Smooth muscle cell (in vitro differentiated cells): ENCODE results near the gene TBCD. TPM values are rescaled to one million over a fixed set of nuclear protein-coding genes. Genes with fewer than 3 reads are reported as not detected.

ENCODE experiments used
- DNase-seq: peaks from one replicate; lab custom pipeline; 2025; ENCODE audit not compliant: unreplicated experiment; lab: John Stamatoyannopoulos, UW
- H2AFZ ChIP-seq: fragments of 200-600 bp; sonication (generic); 2 replicates; pipeline ENCODE4 v1.6.0; 2016; ENCODE audit warnings: antibody characterized with exemption, low read depth, mild to moderate bottlenecking
- H3F3A ChIP-seq: fragments of 200-600 bp; sonication (generic); 2 replicates; pipeline ENCODE4 v1.6.0; 2017; ENCODE audit warnings: antibody characterized with exemption, low read depth
- H3K27ac ChIP-seq: fragments of 200-600 bp; sonication (generic); 2 replicates; pipeline ENCODE4 v1.5.1; 2016; ENCODE audit warnings: low read depth, mild to moderate bottlenecking
- H3K27me3 ChIP-seq: fragments of 200-600 bp; sonication (generic); 2 replicates; pipeline ENCODE4 v1.6.1; 2016; ENCODE audit warnings: low read depth, mild to moderate bottlenecking
- H3K36me3 ChIP-seq: fragments of 200-600 bp; sonication (generic); 2 replicates; pipeline ENCODE4 v1.5.1; 2016; ENCODE audit warnings: low read depth
- H3K4me1 ChIP-seq: fragments of 200-600 bp; sonication (generic); 2 replicates; pipeline ENCODE4 v1.5.1; 2016; ENCODE audit warnings: low read depth
- H3K4me2 ChIP-seq: fragments of 200-600 bp; sonication (generic); 2 replicates; pipeline ENCODE4 v1.6.0; 2016; ENCODE audit warnings: mild to moderate bottlenecking
- H3K4me3 ChIP-seq: fragments of 200-600 bp; sonication (generic); 2 replicates; pipeline ENCODE4 v1.5.1; 2016; ENCODE audit warnings: mild to moderate bottlenecking
- H3K79me2 ChIP-seq: fragments of 200-600 bp; sonication (generic); 2 replicates; pipeline ENCODE4 v1.6.0; 2016; ENCODE audit warnings: low read depth, mild to moderate bottlenecking
- H3K9ac ChIP-seq: fragments of 200-600 bp; sonication (generic); 2 replicates; pipeline ENCODE4 v1.6.0; 2016; ENCODE audit warnings: low read depth
- H3K9me3 ChIP-seq: fragments of 200-600 bp; sonication (generic); replicated peaks from 2 replicates; pipeline ENCODE4 v1.5.1; 2016; ENCODE audit warnings: low read depth
- H4K20me1 ChIP-seq: fragments of 200-600 bp; sonication (generic); 2 replicates; pipeline ENCODE4 v1.6.0; 2016; ENCODE audit warnings: low read depth
- CTCF ChIP-seq: fragments of 200-600 bp; sonication (generic); IDR thresholded peaks from 2 replicates; pipeline ENCODE4 v1.5.1; 2017; ENCODE audit warnings: borderline replicate concordance, mild to moderate bottlenecking, antibody characterized with exemption; ENCODE audit not compliant: insufficient read depth, poor library complexity, severe bottlenecking
- WGBS: methylation state at CpG from one replicate; pipeline ENCODE4 v1.1.7; 2016; ENCODE audit warnings: low lambda C conversion rate; 5-methylcytosine and 5-hydroxymethylcytosine counted together
- polyA plus RNA-seq: library from polyadenylated mRNA; unstranded; fragments of >200 nt; fragmentation: Nextera tagmentation; extraction: Ambion mirVana; gene quantifications from 2 replicates; pipeline ENCODE4 v1.2.1, GENCODE V29; 2016
- total RNA-seq: library from RNA; depleted of rRNA; stranded (reverse); fragments of >200 nt; gene quantifications from 2 replicates; pipeline ENCODE4 v1.2.3, GENCODE V29; 2014

The TBCD gene
- total and polyA plus RNA-seq, 2 experiments from 2014 or later: 29.1 to 38.8 TPM

DNA sequence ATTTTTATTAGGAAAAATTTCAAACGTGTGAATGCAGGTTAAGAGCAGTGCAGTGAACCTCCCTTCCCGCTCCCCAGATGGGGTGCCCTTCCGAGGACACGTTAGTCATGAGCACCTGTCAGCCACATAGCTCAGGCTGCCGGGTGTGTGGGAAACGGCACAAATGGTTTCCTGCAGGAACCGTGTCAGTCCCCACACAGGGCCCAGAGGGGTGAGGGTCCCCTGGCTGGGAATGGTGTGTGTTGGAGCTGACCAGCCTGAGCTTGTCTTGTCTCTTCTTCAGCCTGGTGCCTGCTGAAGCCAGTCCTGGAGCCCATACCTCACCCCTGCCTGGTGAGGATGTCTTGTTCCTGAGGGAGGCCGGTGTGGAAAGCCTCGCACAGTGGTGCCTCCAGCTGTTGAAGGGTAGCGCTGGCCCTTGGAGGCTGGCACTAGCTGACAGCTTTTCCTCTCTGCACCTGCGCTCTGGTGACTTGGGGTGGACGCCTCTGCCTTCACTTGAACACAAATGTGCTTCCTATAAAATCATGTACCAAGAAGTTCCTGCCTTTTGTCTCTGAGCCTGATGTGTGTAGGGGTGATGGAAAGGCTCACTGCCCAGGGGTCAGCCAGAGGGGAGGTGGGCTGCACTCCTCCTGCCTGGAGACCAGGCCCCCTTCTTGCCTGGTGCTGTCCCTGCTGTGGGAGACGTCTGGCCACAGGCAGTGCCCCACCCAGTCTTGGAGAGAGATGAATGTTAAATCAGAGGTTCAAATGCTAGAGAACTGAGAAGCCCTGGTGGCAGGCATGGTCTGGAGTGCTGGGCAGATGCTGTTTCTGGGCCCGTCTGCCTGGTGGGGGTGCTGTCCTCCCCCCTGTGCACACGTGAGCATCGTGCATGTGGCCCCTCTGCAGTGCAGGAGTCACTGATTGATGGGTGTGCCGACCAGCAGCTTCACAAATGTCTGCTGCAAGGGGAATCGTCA, 190.6 kb downstream of the TBCD start:
- Histone ChIP-seq H4K20me1 (no peaks in the 10 kb centered on the region), H3F3A (no peaks in the 10 kb centered on the region), H3K9me3 (peaks cover 25% of the 10 kb centered on the region), H3K9ac (no peak overlapping the region), H3K79me2 (no peaks in the 10 kb centered on the region), H2AFZ (no peak overlapping the region), H3K4me1 (no peaks in the 10 kb centered on the region), H3K36me3 (peaks cover 16% of the 10 kb centered on the region), H3K4me2 (no peak overlapping the region), H3K27me3 (no peaks in the 10 kb centered on the region), H3K27ac (no peak overlapping the region), H3K4me3 (no peak overlapping the region)
- TF ChIP-seq CTCF: no peak
- 94% methylated on average over 18 of the region's 18 CpGs for WGBS
- DNase-seq: no peak

GRCh38 chr17:82943339-82943738, 191.5 kb downstream of the TBCD start:
- Histone ChIP-seq H3K9ac (no peak overlapping the region), H3K27ac (no peak overlapping the region), H3F3A (no peaks in the 10 kb centered on the region), H3K9me3 (peaks cover 25% of the 10 kb centered on the region), H3K4me2 (no peak overlapping the region), H3K36me3 (peaks cover 16% of the 10 kb centered on the region), H3K79me2 (no peaks in the 10 kb centered on the region), H3K4me3 (no peak overlapping the region), H4K20me1 (no peaks in the 10 kb centered on the region), H2AFZ (no peak overlapping the region), H3K27me3 (no peaks in the 10 kb centered on the region), H3K4me1 (no peaks in the 10 kb centered on the region)
- no peak for TF ChIP-seq CTCF
- DNase-seq: no peak
- 97% methylated on average over 7 of the region's 7 CpGs for WGBS

DNA sequence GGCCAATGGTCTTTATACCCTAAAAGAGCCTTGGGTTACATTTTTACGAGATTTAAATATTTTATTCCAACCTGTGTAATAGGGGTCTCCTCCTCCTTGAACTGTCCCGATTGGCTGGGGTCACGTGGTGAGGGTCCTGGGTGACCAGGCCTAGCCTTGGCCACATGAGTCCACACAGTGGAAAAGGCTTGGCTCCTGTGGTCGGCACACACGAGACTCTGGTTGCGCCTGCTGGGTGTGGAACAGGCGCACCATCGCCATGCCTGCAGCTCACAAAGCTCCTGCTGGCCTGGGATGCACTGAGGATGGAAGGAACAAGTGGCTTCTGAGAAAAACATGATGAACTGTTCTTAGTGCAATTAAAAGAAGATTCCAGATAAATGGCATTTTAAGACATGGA, 191.9 kb downstream of the TBCD start:
- H3K27me3 ChIP-seq: no peaks in the 10 kb centered on the region
- peaks cover 25% of the 10 kb centered on the region for H3K9me3 ChIP-seq
- H3K36me3 ChIP-seq: peaks cover 16% of the 10 kb centered on the region
- no peak overlapping the region for H3K27ac ChIP-seq
- no peaks in the 10 kb centered on the region for H3K4me1 ChIP-seq
- H3K4me3 ChIP-seq: no peak overlapping the region
- H3F3A ChIP-seq: no peaks in the 10 kb centered on the region
- no peak overlapping the region for H3K4me2 ChIP-seq
- 95% methylated on average over 8 of the region's 8 CpGs for WGBS
- H2AFZ ChIP-seq: no peak overlapping the region
- H4K20me1 ChIP-seq: no peaks in the 10 kb centered on the region
- no peak for TF ChIP-seq CTCF
- no peak for DNase-seq
- no peaks in the 10 kb centered on the region for H3K79me2 ChIP-seq
- H3K9ac ChIP-seq: no peak overlapping the region
